Neural cell (in vitro differentiated cells): ENCODE measurements around the gene LGALS9B.
"Not testable (repeated sequence)": the region's sequence is repeated elsewhere in the genome, so short reads cannot be mapped to it uniquely, and the experiment has no call there.

Source experiments
- CTCF ChIP-seq: fragments of 450-650 bp; IDR thresholded peaks from 2 replicates; pipeline ENCODE4 v1.5.1; 2014; ENCODE audit warnings: antibody characterized with exemption, mild to moderate bottlenecking, moderate library complexity; ENCODE audit not compliant: poor library complexity, severe bottlenecking
- EZH2 ChIP-seq: fragments of 200-600, 300-800 bp; shearing (Covaris generic), sonication (generic); IDR thresholded peaks from 2 replicates; pipeline ENCODE4 v1.6.1; 2014; ENCODE audit warnings: antibody characterized with exemption, low read length, borderline replicate concordance, mild to moderate bottlenecking; ENCODE audit not compliant: insufficient read depth, poor library complexity, severe bottlenecking
- MXI1 ChIP-seq: fragments of 450-650 bp; conservative IDR thresholded peaks from 2 replicates; pipeline ENCODE4 v1.6.1; 2014; ENCODE audit warnings: antibody characterized with exemption, mild to moderate bottlenecking; ENCODE audit not compliant: poor library complexity, severe bottlenecking
- POLR2AphosphoS5 ChIP-seq: IDR thresholded peaks from 2 replicates; pipeline ENCODE4 v1.6.1; 2012
- RAD21 ChIP-seq: fragments of 450-650 bp; conservative IDR thresholded peaks from 2 replicates; pipeline ENCODE4 v1.6.1; 2014; ENCODE audit warnings: antibody characterized with exemption, mild to moderate bottlenecking, moderate library complexity
- REST ChIP-seq: IDR thresholded peaks from 2 replicates; pipeline ENCODE4 v1.6.1; 2012; ENCODE audit warnings: borderline replicate concordance
- SMC3 ChIP-seq: fragments of 450-650 bp; conservative IDR thresholded peaks from 2 replicates; pipeline ENCODE4 v1.6.1; 2014; ENCODE audit warnings: antibody characterized with exemption, mild to moderate bottlenecking, moderate library complexity; ENCODE audit not compliant: poor library complexity
- TAF1 ChIP-seq: IDR thresholded peaks from 2 replicates; pipeline ENCODE4 v1.6.1; 2012; ENCODE audit warnings: low read depth

- TF ChIP-seq EZH2, MXI1, POLR2AphosphoS5, CTCF, SMC3, REST, RAD21, TAF1: not testable (repeated sequence)
Observed at GRCh38 chr17:20469946-20470345, 2.6 kb upstream of the LGALS9B start.
